CD8-positive, alpha-beta memory T cell (primary cell): ENCODE measurements around the gene MTFP1. TPM values are rescaled to one million over a fixed set of nuclear protein-coding genes. Genes with fewer than 3 reads are reported as not detected.

Experiments used
- CTCF ChIA-PET: fragments of 350-600 bp; sonication (Branson Sonifier 250); formaldehyde crosslinking; loops from one replicate; lab custom pipeline; 2021; ENCODE audit warnings: antibody characterized with exemption; lab: Charles Lee
- POLR2A ChIA-PET: fragments of 350-600 bp; sonication (Branson Sonifier 250); formaldehyde crosslinking; loops from one replicate; lab custom pipeline; 2021; ENCODE audit warnings: antibody characterized with exemption; lab: Charles Lee
- DNase-seq, 5 donors: peaks; one replicate each; pipeline versions ENCODE4 v3.0.0 to v3.0.0-alpha.2; 2020 to 2022; ENCODE audit warnings: mixed read lengths in 1 of 5
- H3K27ac ChIP-seq: one replicate; pipeline ENCODE4 v1.7.0; 2013; ENCODE audit warnings: low read depth, mild to moderate bottlenecking, low read length, moderate library complexity
- H3K27me3 ChIP-seq: 2 replicates; pipeline ENCODE4 v1.7.0; 2013; ENCODE audit warnings: low read length, mild to moderate bottlenecking; ENCODE audit not compliant: insufficient read depth, poor library complexity, severe bottlenecking
- H3K36me3 ChIP-seq: 2 replicates; pipeline ENCODE4 v1.7.0; 2013; ENCODE audit warnings: mild to moderate bottlenecking, low read length, moderate library complexity; ENCODE audit not compliant: insufficient read depth
- H3K4me1 ChIP-seq: 2 replicates; pipeline ENCODE4 v1.7.0; 2013; ENCODE audit warnings: mild to moderate bottlenecking, low read length, moderate library complexity; ENCODE audit not compliant: insufficient read depth
- H3K4me3 ChIP-seq: 2 replicates; pipeline ENCODE4 v1.7.0; 2013; ENCODE audit warnings: mild to moderate bottlenecking, low read length
- H3K9me3 ChIP-seq: 2 replicates; pipeline ENCODE4 v1.7.0; 2013; ENCODE audit warnings: mild to moderate bottlenecking, low read length
- H3K27ac Mint-ChIP-seq, 8 donors: one replicate each; pipeline ENCODE4 v1.8.0; 2020 to 2021; ENCODE audit warnings: mixed read lengths in 8 of 8, mild to moderate bottlenecking in 6 of 8, inconsistent platforms in 3 of 8, moderate library complexity in 3 of 8
- H3K27me3 Mint-ChIP-seq, 2 donors: one replicate each; pipeline ENCODE4 v1.8.0; 2020 to 2021; ENCODE audit warnings: mixed read lengths in 2 of 2, mild to moderate bottlenecking in 1 of 2, moderate library complexity in 1 of 2
- H3K36me3 Mint-ChIP-seq, 3 donors: one replicate each; pipeline ENCODE4 v1.8.0; 2020 to 2021; ENCODE audit warnings: mixed read lengths in 3 of 3, inconsistent platforms in 1 of 3, mild to moderate bottlenecking in 1 of 3
- H3K4me1 Mint-ChIP-seq, 3 donors: one replicate each; pipeline ENCODE4 v1.8.0; 2020 to 2021; ENCODE audit warnings: mixed read lengths in 3 of 3, inconsistent platforms in 1 of 3, mild to moderate bottlenecking in 1 of 3
- H3K4me3 Mint-ChIP-seq, 7 donors: one replicate each; pipeline ENCODE4 v1.8.0; 2020 to 2021; ENCODE audit warnings: mixed read lengths in 7 of 7, mild to moderate bottlenecking in 6 of 7, moderate library complexity in 4 of 7, inconsistent platforms in 2 of 7
- H3K9me3 Mint-ChIP-seq, 5 donors: one replicate each; pipeline ENCODE4 v1.8.0; 2020 to 2022; ENCODE audit warnings: mixed read lengths in 5 of 5, mild to moderate bottlenecking in 3 of 5, moderate library complexity in 2 of 5, inconsistent platforms in 1 of 5
- polyA plus RNA-seq: library from polyadenylated mRNA; unstranded; fragments of 300-500 nt; fragmentation: Illumina TruSeq; gene quantifications from one replicate; pipeline ENCODE4 v1.2.3, GENCODE V29; 2021
- total RNA-seq, 2 experiments: library from RNA; stranded (reverse); gene quantifications; one replicate each; pipeline ENCODE4 v1.2.3, GENCODE V29; 2021

Gene MTFP1
- total and polyA plus RNA-seq, 3 experiments from 2014 or later, result 43.1 to 110 (median 104) TPM

GRCh38 chr22:30435674-30436126 is 10.1 kb downstream of the MTFP1 start:
- Histone ChIP-seq H3K27ac (peak overlapping the region; percentile 62), H3K36me3 (no peaks in the 10 kb centered on the region), H3K9me3 (no peaks in the 10 kb centered on the region), H3K4me1 (peaks cover 22% of the 10 kb centered on the region), H3K27me3 (peaks cover 9% of the 10 kb centered on the region), H3K4me3 (peak overlapping the region; percentile 58)
- ChIA-PET POLR2A (interaction anchor here (1.5 kb wide), 1 partner anchor 12 kb away, joined by 6 read pairs; no protein-coding TSS in a partner anchor), CTCF (interaction anchor here (0.6 to 4.2 kb wide), 4 partner anchors 9 to 113 kb away, joined by 4 to 37 read pairs (median 4); partner anchors contain the start of gene MTFP1)
- Mint-ChIP-seq H3K4me3 (peak overlapping the region; percentile 50 to 93 (median 72)), H3K27me3 (peaks cover 33% of the 10 kb centered on the region in 2 donors), H3K9me3 (peaks cover 6 to 15% (median 10%) of the 10 kb centered on the region in 5 donors), H3K36me3 (peaks cover 4 to 15% (median 12%) of the 10 kb centered on the region in 3 donors), H3K27ac (peak overlapping the region; percentile 89 to 100 (median 98)), H3K4me1 (peaks cover 18 to 27% (median 25%) of the 10 kb centered on the region in 3 donors)
- peak; percentile 77 to 95 (median 94) for DNase-seq

GRCh38 chr22:30436196-30436595 is 10.6 kb downstream of the MTFP1 start:
- H3K27me3 ChIP-seq, result peaks cover 9% of the 10 kb centered on the region
- peak overlapping the region; percentile 58 for H3K4me3 ChIP-seq
- Mint-ChIP-seq H3K9me3 (peaks cover 6 to 16% (median 14%) of the 10 kb centered on the region in 5 donors), H3K27ac (peak overlapping the region; percentile 89 to 100 (median 98)), H3K36me3 (peaks cover 4 to 15% (median 12%) of the 10 kb centered on the region in 3 donors), H3K4me1 (peaks cover 21 to 30% (median 25%) of the 10 kb centered on the region in 3 donors), H3K4me3 (peak overlapping the region; percentile 50 to 93 (median 72)), H3K27me3 (peaks cover 38% of the 10 kb centered on the region in 2 donors)
- ChIA-PET CTCF (interaction anchor here (0.6 to 4.2 kb wide), 4 partner anchors 9 to 113 kb away, joined by 4 to 37 read pairs (median 4); partner anchors contain the start of gene MTFP1), POLR2A (interaction anchor here (1.5 kb wide), 1 partner anchor 12 kb away, joined by 6 read pairs; no protein-coding TSS in a partner anchor)
- peaks cover 22% of the 10 kb centered on the region for H3K4me1 ChIP-seq
- no peaks in the 10 kb centered on the region for H3K36me3 ChIP-seq
- DNase-seq, result no peak
- no peaks in the 10 kb centered on the region for H3K9me3 ChIP-seq
- peak overlapping the region; percentile 62 for H3K27ac ChIP-seq

GRCh38 chr22:30438559-30438958 is 13.0 kb downstream of the MTFP1 start:
- H3K27ac ChIP-seq, result no peak overlapping the region
- Mint-ChIP-seq H3K9me3 (peaks cover 8 to 24% (median 24%) of the 10 kb centered on the region in 5 donors), H3K4me1 (peaks cover 31 to 47% (median 41%) of the 10 kb centered on the region in 3 donors), H3K27me3 (peaks cover 53 to 57% of the 10 kb centered on the region in 2 donors), H3K4me3 (peak overlapping the region in 1 of 7 donors; percentile 7), H3K36me3 (peaks cover 4 to 15% (median 13%) of the 10 kb centered on the region in 3 donors), H3K27ac (peak overlapping the region in 6 of 8 donors; percentile 11 to 92 (median 46))
- DNase-seq, result no peak
- no peaks in the 10 kb centered on the region for H3K9me3 ChIP-seq
- peaks cover 9% of the 10 kb centered on the region for H3K27me3 ChIP-seq
- ChIA-PET POLR2A (no interaction called here), CTCF (interaction anchor here (1.4 to 4.2 kb wide), 2 partner anchors 13 to 51 kb away, joined by 3 to 37 read pairs; partner anchors contain the start of gene MTFP1)
- H3K36me3 ChIP-seq, result no peaks in the 10 kb centered on the region
- no peak overlapping the region for H3K4me3 ChIP-seq
- peaks cover 33% of the 10 kb centered on the region for H3K4me1 ChIP-seq

- Histone ChIP-seq H3K9me3 (no peaks in the 10 kb centered on the region), H3K4me1 (peaks cover 33% of the 10 kb centered on the region), H3K36me3 (no peaks in the 10 kb centered on the region), H3K27me3 (peaks cover 9% of the 10 kb centered on the region), H3K27ac (no peak overlapping the region), H3K4me3 (no peak overlapping the region)
- ChIA-PET POLR2A (no interaction called here), CTCF (interaction anchor here (4.2 kb wide), 1 partner anchor 14 kb away, joined by 37 read pairs; the partner anchor contains the start of gene MTFP1)
- H3K27me3 Mint-ChIP-seq, result peaks cover 53 to 63% of the 10 kb centered on the region in 2 donors
- peak overlapping the region in 2 of 8 donors; percentile 44 to 68 for H3K27ac Mint-ChIP-seq
- H3K36me3 Mint-ChIP-seq, result peaks cover 4 to 15% (median 13%) of the 10 kb centered on the region in 3 donors
- H3K4me3 Mint-ChIP-seq, result no peak overlapping the region
- peaks cover 8 to 24% (median 24%) of the 10 kb centered on the region in 5 donors for H3K9me3 Mint-ChIP-seq
- no peak for DNase-seq
- H3K4me1 Mint-ChIP-seq, result peaks cover 31 to 46% (median 41%) of the 10 kb centered on the region in 3 donors
These were observed 13.7 kb downstream of the MTFP1 start for GRCh38 chr22:30439226-30439625.

GRCh38 chr22:30439836-30440235 is 14.3 kb downstream of the MTFP1 start:
- peaks cover 8 to 24% (median 24%) of the 10 kb centered on the region in 5 donors for H3K9me3 Mint-ChIP-seq
- H3K27me3 ChIP-seq, result peaks cover 9% of the 10 kb centered on the region

GRCh38 chr22:30441088-30441487 is 15.5 kb downstream of the MTFP1 start:
- H3K27me3 ChIP-seq, result peaks cover 9% of the 10 kb centered on the region
- no peak overlapping the region for H3K4me3 ChIP-seq
- peaks cover 1 to 7% (median 4%) of the 10 kb centered on the region in 3 donors for H3K36me3 Mint-ChIP-seq
- DNase-seq, result no peak
- peak overlapping the region in 1 of 7 donors; percentile 9 for H3K4me3 Mint-ChIP-seq
- no peaks in the 10 kb centered on the region for H3K9me3 ChIP-seq
- H3K4me1 Mint-ChIP-seq, result peaks cover 19 to 36% (median 28%) of the 10 kb centered on the region in 3 donors
- H3K9me3 Mint-ChIP-seq, result peaks cover 4 to 17% (median 14%) of the 10 kb centered on the region in 5 donors
- peaks cover 17% of the 10 kb centered on the region for H3K4me1 ChIP-seq
- peak overlapping the region in 6 of 8 donors; percentile 5 to 97 (median 62) for H3K27ac Mint-ChIP-seq
- peaks cover 54 to 80% of the 10 kb centered on the region in 2 donors for H3K27me3 Mint-ChIP-seq
- POLR2A ChIA-PET, result interaction anchor here (0.7 kb wide), 1 partner anchor 84 kb away, joined by 6 read pairs; the partner anchor contains the start of genes CCDC157 and SF3A1
- no peaks in the 10 kb centered on the region for H3K36me3 ChIP-seq
- no peak overlapping the region for H3K27ac ChIP-seq
- CTCF ChIA-PET, result interaction anchor here (1.0 kb wide), 1 partner anchor 15 kb away, joined by 3 read pairs; no protein-coding TSS in a partner anchor

More at GRCh38 chr22:30439836-30440235, 14.3 kb downstream of the MTFP1 start:
- ChIA-PET POLR2A (no interaction called here), CTCF (interaction anchor here (4.2 kb wide), 1 partner anchor 14 kb away, joined by 37 read pairs; the partner anchor contains the start of gene MTFP1)
- H3K36me3 Mint-ChIP-seq, result peaks cover 4 to 15% (median 12%) of the 10 kb centered on the region in 3 donors
- Histone ChIP-seq H3K9me3 (no peaks in the 10 kb centered on the region), H3K4me1 (peaks cover 27% of the 10 kb centered on the region), H3K36me3 (no peaks in the 10 kb centered on the region), H3K4me3 (no peak overlapping the region), H3K27ac (no peak overlapping the region)
- H3K4me1 Mint-ChIP-seq, result peaks cover 28 to 41% (median 36%) of the 10 kb centered on the region in 3 donors
- peak overlapping the region in 4 of 8 donors; percentile 31 to 86 (median 50) for H3K27ac Mint-ChIP-seq
- no peak for DNase-seq
- H3K27me3 Mint-ChIP-seq, result peaks cover 57 to 69% of the 10 kb centered on the region in 2 donors
- no peak overlapping the region for H3K4me3 Mint-ChIP-seq

GRCh38 chr22:30444632-30445437 is 19.3 kb downstream of the MTFP1 start:
- Mint-ChIP-seq H3K36me3 (peaks cover 0 to 1% (median 0%) of the 10 kb centered on the region in 3 donors), H3K9me3 (peaks cover 0 to 14% (median 10%) of the 10 kb centered on the region in 5 donors), H3K27me3 (peaks cover 49 to 83% of the 10 kb centered on the region in 2 donors), H3K4me3 (peak overlapping the region in 1 of 7 donors; percentile 39), H3K4me1 (peaks cover 14 to 30% (median 20%) of the 10 kb centered on the region in 3 donors), H3K27ac (peak overlapping the region in 4 of 8 donors; percentile 26 to 55 (median 42))
- Histone ChIP-seq H3K27me3 (no peaks in the 10 kb centered on the region), H3K4me1 (peaks cover 11% of the 10 kb centered on the region), H3K4me3 (no peak overlapping the region), H3K36me3 (no peaks in the 10 kb centered on the region), H3K9me3 (no peaks in the 10 kb centered on the region), H3K27ac (no peak overlapping the region)
- POLR2A ChIA-PET, result interaction anchor here (1.2 kb wide), 1 partner anchor 21 kb away, joined by 5 read pairs; no protein-coding TSS in a partner anchor
- DNase-seq, result peak in 3 of 5 donors; percentile 24 to 59 (median 39)
- CTCF ChIA-PET, result interaction anchor here (0.8 to 2.0 kb wide), 7 partner anchors 8 to 157 kb away, joined by 3 to 11 read pairs (median 3); partner anchors contain the start of gene MTFP1
